H9 (cell line): ENCODE results near the gene PDCD10. TPM values are rescaled to one million over a fixed set of nuclear protein-coding genes. Genes with fewer than 3 reads are reported as not detected.
A peak's percentile ranks its signal among the peaks of the same experiment; 100 is the strongest.

Experiments
- DNase-seq: peaks from one replicate; pipeline ENCODE4 v3.0.0-alpha.2; 2017
- H2AFZ ChIP-seq: one replicate; pipeline ENCODE4 v1.6.1; 2013; ENCODE audit warnings: mild to moderate bottlenecking, low read length, control low read depth, moderate library complexity
- H2AK5ac ChIP-seq: 2 replicates; pipeline ENCODE4 v1.6.1; 2013; ENCODE audit warnings: low read length, control low read depth, mixed read lengths; ENCODE audit not compliant: insufficient read length
- H2BK120ac ChIP-seq: one replicate; pipeline ENCODE4 v1.6.1; 2013; ENCODE audit warnings: low read depth, mild to moderate bottlenecking, low read length, control low read depth, inconsistent platforms; ENCODE audit not compliant: poor library complexity, severe bottlenecking
- H2BK12ac ChIP-seq: 2 replicates; pipeline ENCODE4 v1.6.1; 2013; ENCODE audit warnings: low read length, control low read depth, mixed read lengths, low read depth; ENCODE audit not compliant: insufficient read length
- H2BK15ac ChIP-seq: 2 replicates; pipeline ENCODE4 v1.6.1; 2013; ENCODE audit warnings: low read depth, low read length, control low read depth
- H2BK20ac ChIP-seq: one replicate; pipeline ENCODE4 v1.6.1; 2013; ENCODE audit warnings: low read depth, mild to moderate bottlenecking, low read length, control low read depth, inconsistent platforms; ENCODE audit not compliant: poor library complexity, severe bottlenecking
- H2BK5ac ChIP-seq: 2 replicates; pipeline ENCODE4 v1.6.1; 2013; ENCODE audit warnings: low read length, control low read depth, mixed read lengths; ENCODE audit not compliant: insufficient read length
- H3K14ac ChIP-seq: 2 replicates; pipeline ENCODE4 v1.6.1; 2013; ENCODE audit warnings: low read length, control low read depth; ENCODE audit not compliant: insufficient read depth
- H3K18ac ChIP-seq: 2 replicates; pipeline ENCODE4 v1.6.1; 2013; ENCODE audit warnings: low read depth, mild to moderate bottlenecking, mixed read lengths, low read length, control low read depth; ENCODE audit not compliant: insufficient read length
- H3K23ac ChIP-seq: 2 replicates; pipeline ENCODE4 v1.6.1; 2013; ENCODE audit warnings: low read length, control low read depth, mixed read lengths, low read depth; ENCODE audit not compliant: insufficient read length
- H3K23me2 ChIP-seq: 2 replicates; pipeline ENCODE4 v1.6.1; 2013; ENCODE audit warnings: low read depth, mild to moderate bottlenecking, mixed read lengths, low read length, control low read depth; ENCODE audit not compliant: insufficient read length, poor library complexity, severe bottlenecking
- H3K27ac ChIP-seq: 2 replicates; pipeline ENCODE4 v1.5.1; 2013; ENCODE audit warnings: low read length, control low read depth, mixed read lengths, low read depth; ENCODE audit not compliant: insufficient read length
- H3K27me3 ChIP-seq: 2 replicates; pipeline ENCODE4 v1.6.1; 2013; ENCODE audit warnings: low read length, control low read depth, inconsistent platforms; ENCODE audit not compliant: insufficient read depth
- H3K4ac ChIP-seq: 2 replicates; pipeline ENCODE4 v1.6.1; 2013; ENCODE audit warnings: low read depth, mild to moderate bottlenecking, control low read depth, inconsistent platforms, low read length, moderate library complexity
- H3K4me1 ChIP-seq: 2 replicates; pipeline ENCODE4 v1.6.1; 2013; ENCODE audit warnings: low read length, control low read depth, inconsistent platforms; ENCODE audit not compliant: insufficient read depth
- H3K4me2 ChIP-seq: 2 replicates; pipeline ENCODE4 v1.6.1; 2013; ENCODE audit warnings: low read length, control low read depth, mixed read lengths; ENCODE audit not compliant: insufficient read length, insufficient read depth
- H3K56ac ChIP-seq: 2 replicates; pipeline ENCODE4 v1.6.1; 2013; ENCODE audit warnings: low read depth, mild to moderate bottlenecking, mixed read lengths, low read length, control low read depth; ENCODE audit not compliant: insufficient read length
- H3K79me1 ChIP-seq: 2 replicates; pipeline ENCODE4 v1.6.1; 2013; ENCODE audit warnings: low read depth, mild to moderate bottlenecking, moderate library complexity, low read length, control low read depth, inconsistent platforms; ENCODE audit not compliant: insufficient read depth, poor library complexity, severe bottlenecking
- H3K79me2 ChIP-seq: 2 replicates; pipeline ENCODE4 v1.6.1; 2013; ENCODE audit warnings: low read length, control low read depth, inconsistent platforms; ENCODE audit not compliant: insufficient read depth
- H3K9ac ChIP-seq: 2 replicates; pipeline ENCODE4 v1.6.1; 2013; ENCODE audit warnings: low read length, control low read depth, mixed read lengths; ENCODE audit not compliant: insufficient read length; ENCODE audit errors: extremely low read depth
- H3K9me3 ChIP-seq: one replicate; pipeline ENCODE4 v1.6.1; 2013; ENCODE audit warnings: low read depth, low read length, inconsistent platforms; ENCODE audit not compliant: control insufficient read depth
- H3T11ph ChIP-seq: one replicate; pipeline ENCODE4 v1.6.1; 2013; ENCODE audit warnings: mild to moderate bottlenecking, low read length, control low read depth, inconsistent platforms
- H4K20me1 ChIP-seq: one replicate; pipeline ENCODE4 v1.6.1; 2013; ENCODE audit not compliant: control insufficient read depth, insufficient read length, insufficient read depth
- H4K5ac ChIP-seq: 2 replicates; pipeline ENCODE4 v1.6.1; 2013; ENCODE audit warnings: low read depth, mild to moderate bottlenecking, mixed read lengths, low read length, control low read depth; ENCODE audit not compliant: insufficient read length
- H4K8ac ChIP-seq: replicated peaks from 2 replicates; pipeline ENCODE4 v1.6.1; 2013; ENCODE audit warnings: low read length, control low read depth, mixed read lengths, low read depth; ENCODE audit not compliant: insufficient read length
- H4K91ac ChIP-seq: 2 replicates; pipeline ENCODE4 v1.6.1; 2013; ENCODE audit warnings: low read depth, mild to moderate bottlenecking, moderate library complexity, mixed read lengths, low read length, control low read depth; ENCODE audit not compliant: insufficient read length
- H3K27ac Mint-ChIP-seq, 3 experiments: 2 replicates in 2 of 3; 3 replicates in 1 of 3; pipeline ENCODE4 v1.8.0; 2020 to 2021; ENCODE audit warnings: mixed read lengths in 3 of 3, mild to moderate bottlenecking in 1 of 3, moderate library complexity in 1 of 3
- H3K27me3 Mint-ChIP-seq: 2 replicates; pipeline ENCODE4 v1.8.0; 2021; ENCODE audit warnings: low read depth, mild to moderate bottlenecking, moderate library complexity, mixed read lengths
- H3K36me3 Mint-ChIP-seq, 3 experiments: 2 replicates in 2 of 3; 3 replicates in 1 of 3; pipeline ENCODE4 v1.8.0; 2020 to 2021; ENCODE audit warnings: low read depth in 3 of 3, mixed read lengths in 3 of 3; ENCODE audit not compliant: insufficient read depth in 1 of 3
- H3K4me1 Mint-ChIP-seq, 2 experiments: 2 replicates each; pipeline ENCODE4 v1.8.0; 2020; ENCODE audit warnings: mixed read lengths in 2 of 2
- H3K4me3 Mint-ChIP-seq, 2 experiments: 2 replicates in 1 of 2; 3 replicates in 1 of 2; pipeline ENCODE4 v1.8.0; 2020 to 2021; ENCODE audit warnings: mild to moderate bottlenecking in 2 of 2, mixed read lengths in 2 of 2, moderate library complexity in 1 of 2
- H3K9me3 Mint-ChIP-seq, 2 experiments: 2 replicates in 1 of 2; 3 replicates in 1 of 2; pipeline ENCODE4 v1.8.0; 2020; ENCODE audit warnings: mild to moderate bottlenecking in 2 of 2, mixed read lengths in 2 of 2, moderate library complexity in 1 of 2
- CTCF ChIP-seq: fragments of 200-600 bp; sonication (generic); conservative IDR thresholded peaks from 3 replicates; pipeline ENCODE4 v1.8.0; 2021; ENCODE audit warnings: antibody characterized with exemption, mild to moderate bottlenecking
- WGBS: extraction: QIAGEN DNeasy Blood & Tissue Kit; methylation state at CpG from one replicate; pipeline ENCODE4 v1.1.7; 2013; ENCODE audit warnings: missing lambda C conversion rate, low lambda C conversion rate, mixed read lengths; ENCODE audit not compliant: insufficient read length; ENCODE audit errors: extremely low coverage; 5-methylcytosine and 5-hydroxymethylcytosine counted together
- total RNA-seq: library from RNA; stranded (reverse); gene quantifications from 2 replicates; pipeline ENCODE4 v1.2.1, GENCODE V29; 2021

Gene PDCD10
- total RNA-seq, 1 experiment from 2014 or later = 64.3 TPM

GRCh38 chr3:167651826-167652225 lies 82.9 kb downstream of the PDCD10 start:
- peaks cover 0 to 13% (median 3%) of the 10 kb centered on the region in 3 experiments; a peak in 4 of 7 replicates for H3K36me3 Mint-ChIP-seq
- no peak overlapping the region for H3K4me3 Mint-ChIP-seq
- Histone ChIP-seq H3K4me1 (no peaks in the 10 kb centered on the region; the same call in 1 of the 2 replicates), H3K14ac (no peak overlapping the region), H3K4me2 (no peak overlapping the region), H3K4ac (no peak overlapping the region), H3K9me3 (no peaks in the 10 kb centered on the region), H4K20me1 (no peaks in the 10 kb centered on the region), H3K23ac (no peak overlapping the region), H4K5ac (no peak overlapping the region), H3K27me3 (no peaks in the 10 kb centered on the region), H2BK5ac (no peak overlapping the region), H4K8ac (no peak overlapping the region), H2BK20ac (no peak overlapping the region), H3K18ac (no peak overlapping the region), H4K91ac (no peak overlapping the region), H2AK5ac (no peak overlapping the region), H3K23me2 (no peaks in the 10 kb centered on the region), H3K9ac (no peak overlapping the region), H3T11ph (no peak overlapping the region), H2AFZ (no peak overlapping the region), H3K79me1 (no peaks in the 10 kb centered on the region), H3K79me2 (no peaks in the 10 kb centered on the region), H3K27ac (no peak overlapping the region), H3K56ac (no peak overlapping the region), H2BK15ac (no peak overlapping the region), H2BK120ac (no peak overlapping the region), H2BK12ac (no peak overlapping the region)
- peaks cover 31 to 36% of the 10 kb centered on the region in 2 experiments for H3K4me1 Mint-ChIP-seq
- H3K27ac Mint-ChIP-seq = peak overlapping the region in 1 of 3 experiments; percentile 100; a peak in 1 of 7 replicates
- no peak for TF ChIP-seq CTCF
- DNase-seq = no peak
- no peaks in the 10 kb centered on the region; a peak in 1 of 5 replicates for H3K9me3 Mint-ChIP-seq
- H3K27me3 Mint-ChIP-seq = no peaks in the 10 kb centered on the region
- WGBS = no CpG with 5 or more reads among the region's 1 CpG
